Cortex of kidney (tissue), 1 donor: Measurements from ENCODE around the gene IKBKG.
"Not testable (repeated sequence)": the region's sequence is repeated elsewhere in the genome, so short reads cannot be mapped to it uniquely, and the experiment has no call there.

Experiments
- DNase-seq: peaks from one replicate; lab custom pipeline; 2025; lab: John Stamatoyannopoulos, UW

IKBKG gene

GRCh38 chrX:154605566-154605965 is 58.1 kb downstream of the IKBKG start:
- DNase-seq = no peak

DNA sequence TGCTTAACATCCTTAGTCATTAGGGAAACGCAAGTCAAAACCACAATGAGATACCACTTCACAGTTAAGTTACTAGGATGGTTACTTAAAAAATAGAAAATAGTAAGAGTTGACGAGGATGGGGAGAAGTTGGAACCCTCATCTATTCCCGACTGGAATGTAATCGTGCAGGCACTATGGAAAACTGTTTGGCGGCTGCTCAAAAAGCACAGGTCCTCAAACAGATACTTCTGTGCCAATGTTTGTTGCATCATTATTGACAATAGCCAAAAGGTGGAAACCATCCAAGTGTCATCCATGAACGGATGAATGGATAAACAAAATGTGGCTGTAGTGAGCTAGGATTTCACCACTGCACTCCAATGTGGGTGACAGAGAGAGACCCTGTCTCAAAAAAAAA is 60.0 kb downstream of the IKBKG start:
- no peak for DNase-seq

DNA sequence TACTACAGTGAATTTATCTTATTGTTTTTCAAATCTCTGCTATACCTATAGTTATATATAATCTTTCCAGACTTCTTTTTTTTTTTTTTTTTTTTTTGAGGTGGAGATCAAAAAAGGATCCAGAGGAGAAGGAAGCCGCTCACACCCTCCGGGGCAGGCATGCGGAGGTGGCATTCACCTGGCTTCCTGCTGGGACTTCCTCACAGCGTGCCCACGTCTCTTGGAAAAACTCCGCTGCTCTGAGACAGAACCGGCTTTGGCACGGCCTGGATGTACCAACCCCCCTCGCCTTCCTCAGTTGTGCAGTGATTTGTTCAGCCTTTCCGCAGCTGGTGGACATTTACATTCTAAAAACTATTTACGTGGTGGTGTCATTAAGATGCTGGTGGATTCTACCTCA is 60.6 kb downstream of the IKBKG start:
- not testable (repeated sequence) for DNase-seq

DNA sequence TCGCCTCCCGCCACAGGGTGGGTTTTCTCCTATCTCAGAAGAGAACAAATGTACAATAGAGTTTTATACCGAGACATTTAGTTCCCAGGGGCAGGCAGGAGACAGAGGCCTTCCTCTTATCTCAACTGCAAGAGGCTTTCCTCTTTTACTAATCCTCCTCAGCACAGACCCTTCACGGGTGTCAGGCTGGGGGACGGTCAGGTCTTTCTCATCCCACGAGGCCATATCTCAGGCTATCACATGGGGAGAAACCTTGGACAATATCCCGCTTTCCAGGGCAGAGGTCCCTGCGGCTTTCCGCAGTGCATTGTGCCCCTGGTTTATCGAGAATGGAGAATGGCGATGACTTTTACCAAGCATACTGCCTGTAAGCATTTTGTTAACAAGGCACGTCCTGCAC is 61.4 kb downstream of the IKBKG start:
- DNase-seq = not testable (repeated sequence)

- not testable (repeated sequence) for DNase-seq
Measured at GRCh38 chrX:154611146-154611545, 63.7 kb downstream of the IKBKG start.

DNA sequence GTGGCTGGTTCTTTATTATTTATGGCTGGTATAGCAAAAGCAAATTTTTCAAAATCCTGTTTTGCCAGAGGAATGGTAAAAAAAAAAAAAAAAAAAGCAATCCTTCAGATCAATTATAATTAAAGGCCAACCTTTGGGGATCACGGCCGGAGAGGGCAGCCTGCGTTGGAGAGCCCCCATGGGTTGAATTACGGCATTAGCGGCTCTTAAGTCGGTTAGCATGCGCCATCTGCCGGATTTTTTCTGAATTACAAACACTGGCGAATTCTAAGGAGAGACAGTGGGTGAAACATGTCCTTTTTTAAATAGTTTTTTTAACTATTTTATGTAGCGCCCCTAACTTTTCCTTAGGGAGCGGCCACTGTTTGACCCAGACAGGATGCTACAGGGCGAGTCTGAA is 66.2 kb downstream of the IKBKG start:
- DNase-seq = not testable (repeated sequence)
